ENCODE measurements around the gene TFAP2D.

Gene TFAP2D

DNA sequence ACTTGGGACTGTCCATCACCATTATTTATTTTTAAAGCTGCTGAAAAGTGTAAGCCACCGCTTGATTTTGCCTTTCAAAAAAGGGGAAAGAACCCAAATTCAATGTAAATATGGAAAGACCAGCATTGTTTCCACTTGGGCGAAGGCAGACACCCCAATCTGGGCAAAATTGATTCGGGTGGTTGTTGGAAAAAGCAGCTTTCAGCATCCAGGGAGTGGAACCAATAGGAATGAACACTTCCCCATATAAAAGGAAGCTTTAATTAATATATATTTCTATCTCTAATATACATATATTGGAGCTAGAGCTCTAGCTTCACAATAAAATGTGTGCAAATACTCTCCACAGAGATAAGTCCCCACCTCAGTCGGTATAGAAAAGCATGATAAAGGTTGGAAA is at the start of gene TFAP2D:
Gene TFAP2D, plus strand, starts transcription at position 301 of the 400 bp plus-strand sequence. CDS start 530 bp downstream, outside the sequence.
- CTCF ChIA-PET, result interaction anchor here (0.9 kb wide), 1 partner anchor 58 kb away, joined by 3 read pairs; no protein-coding TSS in a partner anchor
- POLR2A ChIA-PET, result no interaction called here
- TF ChIP-seq, protein P1, sequence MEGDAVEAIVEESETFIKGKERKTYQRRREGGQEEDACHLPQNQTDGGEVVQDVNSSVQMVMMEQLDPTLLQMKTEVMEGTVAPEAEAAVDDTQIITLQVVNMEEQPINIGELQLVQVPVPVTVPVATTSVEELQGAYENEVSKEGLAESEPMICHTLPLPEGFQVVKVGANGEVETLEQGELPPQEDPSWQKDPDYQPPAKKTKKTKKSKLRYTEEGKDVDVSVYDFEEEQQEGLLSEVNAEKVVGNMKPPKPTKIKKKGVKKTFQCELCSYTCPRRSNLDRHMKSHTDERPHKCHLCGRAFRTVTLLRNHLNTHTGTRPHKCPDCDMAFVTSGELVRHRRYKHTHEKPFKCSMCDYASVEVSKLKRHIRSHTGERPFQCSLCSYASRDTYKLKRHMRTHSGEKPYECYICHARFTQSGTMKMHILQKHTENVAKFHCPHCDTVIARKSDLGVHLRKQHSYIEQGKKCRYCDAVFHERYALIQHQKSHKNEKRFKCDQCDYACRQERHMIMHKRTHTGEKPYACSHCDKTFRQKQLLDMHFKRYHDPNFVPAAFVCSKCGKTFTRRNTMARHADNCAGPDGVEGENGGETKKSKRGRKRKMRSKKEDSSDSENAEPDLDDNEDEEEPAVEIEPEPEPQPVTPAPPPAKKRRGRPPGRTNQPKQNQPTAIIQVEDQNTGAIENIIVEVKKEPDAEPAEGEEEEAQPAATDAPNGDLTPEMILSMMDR (IDR thresholded peaks at IDR 0.05; ENCODE audit: control extremely low read depth, extremely low read depth, low read depth, missing control alignments), result no peak
- DNase-seq (ENCODE audit: extremely low spot score), result no peak

DNA sequence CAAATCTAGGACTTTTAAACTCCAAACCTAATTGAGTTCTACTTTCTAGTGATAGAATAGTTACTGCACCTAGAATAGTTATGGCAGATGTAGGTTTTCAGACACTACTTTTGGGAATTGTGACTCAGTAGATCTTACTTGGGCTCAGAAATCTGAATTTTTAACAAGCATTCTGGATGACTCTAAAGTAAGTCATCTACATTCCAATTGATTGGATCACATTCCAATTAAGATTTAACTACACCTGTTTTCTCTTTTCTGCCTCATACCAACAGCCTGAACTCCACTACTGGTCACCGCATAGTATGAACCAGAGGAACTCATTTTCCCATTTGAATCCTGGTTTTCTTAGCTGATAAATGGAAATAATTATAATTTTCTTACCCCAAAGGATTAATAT is 49.5 kb upstream of the TFAP2D start:
- TF ChIP-seq, protein P1 (IDR thresholded peaks at IDR 0.05; ENCODE audit: control extremely low read depth, extremely low read depth, low read depth, missing control alignments), result no peak
- no peak for DNase-seq (ENCODE audit: extremely low spot score)
- POLR2A ChIA-PET, result no interaction called here
- CTCF ChIA-PET, result interaction anchor here (1.5 kb wide), 1 partner anchor 11 kb away, joined by 6 read pairs; no protein-coding TSS in a partner anchor

DNA sequence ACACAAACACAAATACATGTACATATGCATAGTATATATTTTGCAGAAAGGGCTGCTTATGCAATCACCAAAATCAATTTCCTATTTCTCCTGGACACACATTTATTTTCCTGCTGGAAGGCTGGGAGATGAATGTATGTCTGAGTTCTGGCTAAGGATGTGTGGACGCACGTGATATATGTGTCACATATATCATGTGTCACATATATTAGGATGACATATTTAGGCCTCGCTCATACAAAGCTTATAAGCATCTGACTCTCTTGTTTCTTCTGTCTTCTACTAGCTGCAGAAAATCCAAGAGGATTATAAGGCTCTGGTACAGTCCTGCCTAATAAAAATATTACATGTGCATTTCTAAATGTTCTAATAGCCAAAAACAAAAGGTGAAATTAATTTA is 47.2 kb upstream of the TFAP2D start:
- ChIA-PET CTCF (interaction anchor here (1.2 to 1.5 kb wide), 2 partner anchors 10 to 1383 kb away, joined by 3 read pairs; no protein-coding TSS in a partner anchor), POLR2A (no interaction called here)
- no peak for DNase-seq (ENCODE audit: extremely low spot score)
- TF ChIP-seq, protein P1 (IDR thresholded peaks at IDR 0.05; ENCODE audit: control extremely low read depth, extremely low read depth, low read depth, missing control alignments), result no peak

DNA sequence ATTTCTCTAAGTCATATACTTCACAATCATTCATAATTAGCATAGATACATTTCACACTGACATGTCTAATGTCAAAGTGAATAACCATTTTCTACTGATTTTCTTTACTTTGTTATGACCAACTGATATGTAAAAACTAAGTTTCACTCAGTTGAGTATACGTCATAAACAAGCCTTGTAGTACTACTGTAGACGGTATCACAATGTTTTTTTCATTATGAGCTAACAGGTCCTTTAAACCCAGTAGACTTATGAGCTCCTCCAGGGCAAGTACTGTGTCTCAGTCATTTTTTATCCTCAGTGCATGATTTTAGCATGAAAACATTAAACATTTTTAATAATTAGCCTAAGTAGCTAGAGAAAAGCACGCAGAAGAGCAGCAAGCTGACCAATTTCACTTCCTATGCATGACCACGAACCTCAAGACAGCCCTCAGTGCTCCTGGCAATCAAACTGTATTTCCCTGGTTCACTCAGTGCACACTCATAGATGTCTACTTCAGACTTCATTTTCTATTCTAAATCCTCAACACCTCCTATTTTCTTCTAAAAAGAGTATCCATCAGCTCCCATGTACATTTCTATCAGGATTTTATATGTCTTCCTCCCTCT is 32.0 kb upstream of the TFAP2D start:
- POLR2A ChIA-PET, result no interaction called here
- no peak for DNase-seq (ENCODE audit: extremely low spot score)
- CTCF ChIA-PET, result interaction anchor here (1.0 kb wide), 1 partner anchor 24 kb away, joined by 3 read pairs; no protein-coding TSS in a partner anchor
- TF ChIP-seq, protein P1 (IDR thresholded peaks at IDR 0.05; ENCODE audit: control extremely low read depth, extremely low read depth, low read depth, missing control alignments), result no peak

DNA sequence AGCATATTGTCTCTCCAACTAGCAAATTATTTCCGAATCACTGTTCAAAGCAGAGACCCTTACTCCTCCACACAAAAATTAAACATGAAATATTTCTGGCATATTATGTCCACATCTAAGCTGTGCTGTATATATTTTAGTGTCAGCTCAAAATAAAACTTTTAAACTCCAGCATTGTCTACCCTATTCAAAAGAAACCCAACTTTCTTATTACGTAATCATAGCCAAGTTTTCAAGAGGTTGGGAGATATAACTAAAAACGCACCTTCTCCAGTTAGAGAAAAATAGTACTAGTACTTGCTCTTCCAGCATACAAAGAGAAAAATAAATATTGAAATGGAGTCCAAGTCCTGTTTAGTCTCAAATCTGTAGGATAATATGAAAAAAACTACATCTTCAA is 24.1 kb upstream of the TFAP2D start:
- POLR2A ChIA-PET, result no interaction called here
- CTCF ChIA-PET, result no interaction called here
- TF ChIP-seq, protein P1 (IDR thresholded peaks at IDR 0.05; ENCODE audit: control extremely low read depth, extremely low read depth, low read depth, missing control alignments), result no peak
- no peak for DNase-seq (ENCODE audit: extremely low spot score)

DNA sequence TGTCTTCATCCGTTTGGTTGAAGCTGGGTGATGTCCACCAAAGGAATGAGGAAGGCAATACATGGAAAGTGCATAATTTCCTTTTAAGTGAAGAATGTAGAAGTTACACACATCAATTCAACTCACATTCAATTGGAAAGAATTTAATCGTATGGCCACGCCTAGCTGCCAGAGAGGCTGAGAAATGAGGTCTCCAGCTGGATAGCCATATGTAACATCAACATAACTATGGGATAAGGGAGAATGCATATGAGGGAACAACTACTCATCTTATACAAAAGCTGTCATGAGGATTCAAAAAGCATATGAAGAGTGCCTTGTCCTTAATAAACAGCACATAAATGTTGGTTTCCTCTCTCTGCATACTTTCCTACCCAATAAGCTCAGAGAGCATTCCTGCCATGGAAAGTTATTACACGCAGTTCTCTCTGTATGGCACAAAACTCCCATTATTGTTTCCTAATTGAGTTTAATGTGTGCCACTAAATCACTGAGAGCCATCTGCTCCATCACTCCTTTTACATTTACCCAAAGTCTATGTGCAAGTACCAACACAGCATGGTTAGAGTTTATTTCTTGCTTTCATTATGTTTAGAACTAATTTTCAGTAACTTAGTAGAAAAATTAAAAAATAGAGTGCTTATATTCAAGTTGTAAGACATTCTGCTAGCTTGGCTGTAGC is 21.4 kb upstream of the TFAP2D start:
- no peak for DNase-seq (ENCODE audit: extremely low spot score)

More for the DNA sequence above, 21.4 kb upstream of the TFAP2D start:
- TF ChIP-seq, protein P1 (IDR thresholded peaks at IDR 0.05; ENCODE audit: control extremely low read depth, extremely low read depth, low read depth, missing control alignments), result no peak
- POLR2A ChIA-PET, result no interaction called here
- CTCF ChIA-PET, result interaction anchor here (0.5 to 3.5 kb wide), 2 partner anchors 14 to 694 kb away, joined by 3 to 14 read pairs; no protein-coding TSS in a partner anchor

Measured in GM10248 (cell line).